GM21825 (cell line): ENCODE data around the gene XDH.

ENCODE experiments used
- ATAC-seq: cut with Tn5 transposase; IDR thresholded peaks from one replicate; pipeline ENCODE4 v1.9.1; 2021; ENCODE audit warnings: mild to moderate bottlenecking, moderate library complexity; ENCODE audit not compliant: unreplicated experiment

XDH gene

GRCh38 chr2:31404302-31404701 is 10.2 kb downstream of the XDH start:
- ATAC-seq, result no peak

- no peak for ATAC-seq
Observed at GRCh38 chr2:31402388-31402787, 12.2 kb downstream of the XDH start.

GRCh38 chr2:31401580-31401979 is 13.0 kb downstream of the XDH start:
- ATAC-seq, result no peak

- no peak for ATAC-seq
Observed at GRCh38 chr2:31398881-31399280, 15.7 kb downstream of the XDH start.

GRCh38 chr2:31397094-31397493 is 17.4 kb downstream of the XDH start:
- ATAC-seq, result no peak

- ATAC-seq, result no peak
Observed at GRCh38 chr2:31390324-31390723, 24.2 kb downstream of the XDH start.

- ATAC-seq, result no peak
Observed at GRCh38 chr2:31388736-31389135, 25.8 kb downstream of the XDH start.

- no peak for ATAC-seq
Observed at GRCh38 chr2:31387850-31388249, 26.7 kb downstream of the XDH start.

GRCh38 chr2:31386648-31387047 is 27.9 kb downstream of the XDH start:
- ATAC-seq, result no peak

- no peak for ATAC-seq
Observed at GRCh38 chr2:31386172-31386571, 28.4 kb downstream of the XDH start.

GRCh38 chr2:31384771-31385276 is 29.7 kb downstream of the XDH start:
- ATAC-seq, result no peak

GRCh38 chr2:31384351-31384750 is 30.2 kb downstream of the XDH start:
- ATAC-seq, result peak; percentile 57

GRCh38 chr2:31383471-31384153 is 30.9 kb downstream of the XDH start:
- ATAC-seq, result no peak

GRCh38 chr2:31382452-31383120 is 32.0 kb downstream of the XDH start:
- ATAC-seq, result no peak

- no peak for ATAC-seq
Observed at GRCh38 chr2:31381601-31382000, 32.9 kb downstream of the XDH start.

- no peak for ATAC-seq
Observed at GRCh38 chr2:31380243-31380642, 34.3 kb downstream of the XDH start.

- no peak for ATAC-seq
Observed at GRCh38 chr2:31379747-31380146, 34.8 kb downstream of the XDH start.

GRCh38 chr2:31378791-31379501 is 35.6 kb downstream of the XDH start:
- ATAC-seq, result no peak

- no peak for ATAC-seq
Observed at GRCh38 chr2:31378389-31378788, 36.2 kb downstream of the XDH start.

GRCh38 chr2:31373127-31373526 is 41.4 kb downstream of the XDH start:
- ATAC-seq, result no peak

GRCh38 chr2:31372097-31372496 is 42.4 kb downstream of the XDH start:
- no peak for ATAC-seq

- no peak for ATAC-seq
Observed at GRCh38 chr2:31371691-31372090, 42.9 kb downstream of the XDH start.
